ENCODE measurements around the gene SOWAHB.

SOWAHB gene

GRCh38 chr4:76851375-76851774 is 46.6 kb downstream of the SOWAHB start:
- TF ChIP-seq EZH2phosphoT487 (IDR thresholded peaks at IDR 0.05; ENCODE audit: borderline replicate concordance) (no peak), CTCF (conservative IDR thresholded peaks at IDR 0.05; ENCODE audit: low read length) (no peak)
- no peak overlapping the region for H3K4me2 ChIP-seq (ENCODE audit: low read depth, low read length, poor library complexity, severe bottlenecking)
- H2AFZ ChIP-seq (ENCODE audit: low read length) = no peak overlapping the region
- no peaks in the 10 kb centered on the region for H3F3A ChIP-seq (ENCODE audit: low read depth)
- H4K20me1 ChIP-seq (ENCODE audit: insufficient read depth, low read length, poor library complexity, severe bottlenecking) = no peaks in the 10 kb centered on the region
- no peaks in the 10 kb centered on the region for H3K79me2 ChIP-seq (ENCODE audit: insufficient read depth, low read length)
- no peaks in the 10 kb centered on the region for H3K27me3 ChIP-seq (ENCODE audit: insufficient read depth, low read length, poor library complexity, severe bottlenecking)
- no peak overlapping the region for H3K9ac ChIP-seq (ENCODE audit: low read depth, low read length, poor library complexity, severe bottlenecking)
- H3K36me3 ChIP-seq (ENCODE audit: insufficient read depth, low read length) = no peaks in the 10 kb centered on the region
- H3K9me2 ChIP-seq (replicated peaks; ENCODE audit: low read depth, low read length) = no peaks in the 10 kb centered on the region
- peaks cover 8% of the 10 kb centered on the region for H3K4me1 ChIP-seq (ENCODE audit: insufficient read depth, low read length, poor library complexity, severe bottlenecking)
- no peaks in the 10 kb centered on the region for H3K9me3 ChIP-seq (ENCODE audit: insufficient read depth, low read depth, low read length)
- no peak overlapping the region for H3K4me3 ChIP-seq (ENCODE audit: low read length, poor library complexity, severe bottlenecking)

- Histone ChIP-seq H3K4me1 (ENCODE audit: insufficient read depth, low read length, poor library complexity, severe bottlenecking) (peaks cover 8% of the 10 kb centered on the region), H3K9me3 (ENCODE audit: insufficient read depth, low read depth, low read length) (no peaks in the 10 kb centered on the region), H3K4me3 (ENCODE audit: low read length, poor library complexity, severe bottlenecking) (no peak overlapping the region), H3K4me2 (ENCODE audit: low read depth, low read length, poor library complexity, severe bottlenecking) (no peak overlapping the region), H3K9ac (ENCODE audit: low read depth, low read length, poor library complexity, severe bottlenecking) (no peak overlapping the region), H2AFZ (ENCODE audit: low read length) (no peak overlapping the region), H4K20me1 (ENCODE audit: insufficient read depth, low read length, poor library complexity, severe bottlenecking) (no peaks in the 10 kb centered on the region), H3F3A (ENCODE audit: low read depth) (no peaks in the 10 kb centered on the region), H3K79me2 (ENCODE audit: insufficient read depth, low read length) (no peaks in the 10 kb centered on the region), H3K9me2 (replicated peaks; ENCODE audit: low read depth, low read length) (no peaks in the 10 kb centered on the region), H3K27me3 (ENCODE audit: insufficient read depth, low read length, poor library complexity, severe bottlenecking) (no peaks in the 10 kb centered on the region), H3K36me3 (ENCODE audit: insufficient read depth, low read length) (no peaks in the 10 kb centered on the region)
- TF ChIP-seq EZH2phosphoT487 (IDR thresholded peaks at IDR 0.05; ENCODE audit: borderline replicate concordance) = no peak
- TF ChIP-seq CTCF (conservative IDR thresholded peaks at IDR 0.05; ENCODE audit: low read length) = no peak
Observed at GRCh38 chr4:76850010-76850441, 47.9 kb downstream of the SOWAHB start.
